Smooth muscle cell (in vitro differentiated cells): ENCODE results near the gene EIF4G2. TPM values are rescaled to one million over a fixed set of nuclear protein-coding genes. Genes with fewer than 3 reads are reported as not detected.
A peak's percentile ranks its signal among the peaks of the same experiment; 100 is the strongest.

ENCODE experiments used
- DNase-seq: peaks from one replicate; lab custom pipeline; 2025; ENCODE audit not compliant: unreplicated experiment; lab: John Stamatoyannopoulos, UW
- H2AFZ ChIP-seq: fragments of 200-600 bp; sonication (generic); 2 replicates; pipeline ENCODE4 v1.6.0; 2016; ENCODE audit warnings: antibody characterized with exemption, low read depth, mild to moderate bottlenecking
- H3F3A ChIP-seq: fragments of 200-600 bp; sonication (generic); 2 replicates; pipeline ENCODE4 v1.6.0; 2017; ENCODE audit warnings: antibody characterized with exemption, low read depth
- H3K27ac ChIP-seq: fragments of 200-600 bp; sonication (generic); 2 replicates; pipeline ENCODE4 v1.5.1; 2016; ENCODE audit warnings: low read depth, mild to moderate bottlenecking
- H3K27me3 ChIP-seq: fragments of 200-600 bp; sonication (generic); 2 replicates; pipeline ENCODE4 v1.6.1; 2016; ENCODE audit warnings: low read depth, mild to moderate bottlenecking
- H3K36me3 ChIP-seq: fragments of 200-600 bp; sonication (generic); 2 replicates; pipeline ENCODE4 v1.5.1; 2016; ENCODE audit warnings: low read depth
- H3K4me1 ChIP-seq: fragments of 200-600 bp; sonication (generic); 2 replicates; pipeline ENCODE4 v1.5.1; 2016; ENCODE audit warnings: low read depth
- H3K4me2 ChIP-seq: fragments of 200-600 bp; sonication (generic); 2 replicates; pipeline ENCODE4 v1.6.0; 2016; ENCODE audit warnings: mild to moderate bottlenecking
- H3K4me3 ChIP-seq: fragments of 200-600 bp; sonication (generic); 2 replicates; pipeline ENCODE4 v1.5.1; 2016; ENCODE audit warnings: mild to moderate bottlenecking
- H3K79me2 ChIP-seq: fragments of 200-600 bp; sonication (generic); 2 replicates; pipeline ENCODE4 v1.6.0; 2016; ENCODE audit warnings: low read depth, mild to moderate bottlenecking
- H3K9ac ChIP-seq: fragments of 200-600 bp; sonication (generic); 2 replicates; pipeline ENCODE4 v1.6.0; 2016; ENCODE audit warnings: low read depth
- H3K9me3 ChIP-seq: fragments of 200-600 bp; sonication (generic); replicated peaks from 2 replicates; pipeline ENCODE4 v1.5.1; 2016; ENCODE audit warnings: low read depth
- H4K20me1 ChIP-seq: fragments of 200-600 bp; sonication (generic); 2 replicates; pipeline ENCODE4 v1.6.0; 2016; ENCODE audit warnings: low read depth
- WGBS: methylation state at CpG from one replicate; pipeline ENCODE4 v1.1.7; 2016; ENCODE audit warnings: low lambda C conversion rate; 5-methylcytosine and 5-hydroxymethylcytosine counted together
- polyA plus RNA-seq: library from polyadenylated mRNA; unstranded; fragments of >200 nt; fragmentation: Nextera tagmentation; extraction: Ambion mirVana; gene quantifications from 2 replicates; pipeline ENCODE4 v1.2.1, GENCODE V29; 2016
- total RNA-seq: library from RNA; depleted of rRNA; stranded (reverse); fragments of >200 nt; gene quantifications from 2 replicates; pipeline ENCODE4 v1.2.3, GENCODE V29; 2014
- TF ChIP-seq, protein P1 (sequence below): fragments of 200-600 bp; sonication (generic); IDR thresholded peaks from 2 replicates; pipeline ENCODE4 v1.5.1; 2017; ENCODE audit warnings: borderline replicate concordance, mild to moderate bottlenecking, antibody characterized with exemption; ENCODE audit not compliant: insufficient read depth, poor library complexity, severe bottlenecking

EIF4G2 gene
- total and polyA plus RNA-seq, 2 experiments from 2014 or later, result 666 to 1,014 TPM

DNA sequence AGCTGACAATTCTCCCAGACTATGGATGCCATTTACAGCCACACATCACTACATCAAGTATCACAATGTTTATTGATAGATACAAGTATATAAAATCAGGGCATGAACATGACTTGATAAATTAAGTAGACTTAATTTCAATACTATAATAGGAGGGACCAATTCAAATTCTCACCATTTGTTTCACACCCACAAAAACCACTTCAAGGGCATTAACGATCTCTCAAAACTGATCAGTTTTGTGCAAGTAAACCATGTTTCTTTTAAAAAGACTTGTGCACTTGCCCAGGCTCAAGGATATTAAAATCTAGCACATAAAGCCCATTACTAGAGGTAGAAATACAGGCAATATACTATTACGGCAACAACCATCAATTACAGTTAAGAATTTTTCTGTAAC is 11.7 kb downstream of the EIF4G2 start:
- TF ChIP-seq, protein P1, sequence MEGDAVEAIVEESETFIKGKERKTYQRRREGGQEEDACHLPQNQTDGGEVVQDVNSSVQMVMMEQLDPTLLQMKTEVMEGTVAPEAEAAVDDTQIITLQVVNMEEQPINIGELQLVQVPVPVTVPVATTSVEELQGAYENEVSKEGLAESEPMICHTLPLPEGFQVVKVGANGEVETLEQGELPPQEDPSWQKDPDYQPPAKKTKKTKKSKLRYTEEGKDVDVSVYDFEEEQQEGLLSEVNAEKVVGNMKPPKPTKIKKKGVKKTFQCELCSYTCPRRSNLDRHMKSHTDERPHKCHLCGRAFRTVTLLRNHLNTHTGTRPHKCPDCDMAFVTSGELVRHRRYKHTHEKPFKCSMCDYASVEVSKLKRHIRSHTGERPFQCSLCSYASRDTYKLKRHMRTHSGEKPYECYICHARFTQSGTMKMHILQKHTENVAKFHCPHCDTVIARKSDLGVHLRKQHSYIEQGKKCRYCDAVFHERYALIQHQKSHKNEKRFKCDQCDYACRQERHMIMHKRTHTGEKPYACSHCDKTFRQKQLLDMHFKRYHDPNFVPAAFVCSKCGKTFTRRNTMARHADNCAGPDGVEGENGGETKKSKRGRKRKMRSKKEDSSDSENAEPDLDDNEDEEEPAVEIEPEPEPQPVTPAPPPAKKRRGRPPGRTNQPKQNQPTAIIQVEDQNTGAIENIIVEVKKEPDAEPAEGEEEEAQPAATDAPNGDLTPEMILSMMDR, result no peak
- H3K36me3 ChIP-seq, result peaks cover 53% of the 10 kb centered on the region

GRCh38 chr11:10796191-10796590 is 12.5 kb downstream of the EIF4G2 start:
- TF ChIP-seq, protein P1, result no peak
- H3F3A ChIP-seq, result peaks cover 67% of the 10 kb centered on the region
- peaks cover 55% of the 10 kb centered on the region for H4K20me1 ChIP-seq
- WGBS, result 84% methylated on average over 2 of the region's 2 CpGs
- no peak for DNase-seq
- H3K9ac ChIP-seq, result no peak overlapping the region
- H3K27ac ChIP-seq, result peak overlapping the region; percentile 0
- H3K79me2 ChIP-seq, result peaks cover 13% of the 10 kb centered on the region
- no peaks in the 10 kb centered on the region for H3K4me1 ChIP-seq
- no peak overlapping the region for H3K4me2 ChIP-seq
- no peaks in the 10 kb centered on the region for H3K27me3 ChIP-seq
- H3K9me3 ChIP-seq, result no peaks in the 10 kb centered on the region
- H3K4me3 ChIP-seq, result no peak overlapping the region
- H2AFZ ChIP-seq, result no peak overlapping the region
- peaks cover 48% of the 10 kb centered on the region for H3K36me3 ChIP-seq

More for the DNA sequence above, 11.7 kb downstream of the EIF4G2 start:
- Histone ChIP-seq H3F3A (peaks cover 76% of the 10 kb centered on the region), H2AFZ (no peak overlapping the region), H3K79me2 (peaks cover 14% of the 10 kb centered on the region), H4K20me1 (peaks cover 63% of the 10 kb centered on the region), H3K4me3 (no peak overlapping the region), H3K9me3 (no peaks in the 10 kb centered on the region), H3K27me3 (no peaks in the 10 kb centered on the region), H3K4me2 (no peak overlapping the region), H3K9ac (no peak overlapping the region), H3K27ac (peak overlapping the region; percentile 0), H3K4me1 (no peaks in the 10 kb centered on the region)
- DNase-seq, result no peak
- 100% methylated on average over 2 of the region's 2 CpGs for WGBS

DNA sequence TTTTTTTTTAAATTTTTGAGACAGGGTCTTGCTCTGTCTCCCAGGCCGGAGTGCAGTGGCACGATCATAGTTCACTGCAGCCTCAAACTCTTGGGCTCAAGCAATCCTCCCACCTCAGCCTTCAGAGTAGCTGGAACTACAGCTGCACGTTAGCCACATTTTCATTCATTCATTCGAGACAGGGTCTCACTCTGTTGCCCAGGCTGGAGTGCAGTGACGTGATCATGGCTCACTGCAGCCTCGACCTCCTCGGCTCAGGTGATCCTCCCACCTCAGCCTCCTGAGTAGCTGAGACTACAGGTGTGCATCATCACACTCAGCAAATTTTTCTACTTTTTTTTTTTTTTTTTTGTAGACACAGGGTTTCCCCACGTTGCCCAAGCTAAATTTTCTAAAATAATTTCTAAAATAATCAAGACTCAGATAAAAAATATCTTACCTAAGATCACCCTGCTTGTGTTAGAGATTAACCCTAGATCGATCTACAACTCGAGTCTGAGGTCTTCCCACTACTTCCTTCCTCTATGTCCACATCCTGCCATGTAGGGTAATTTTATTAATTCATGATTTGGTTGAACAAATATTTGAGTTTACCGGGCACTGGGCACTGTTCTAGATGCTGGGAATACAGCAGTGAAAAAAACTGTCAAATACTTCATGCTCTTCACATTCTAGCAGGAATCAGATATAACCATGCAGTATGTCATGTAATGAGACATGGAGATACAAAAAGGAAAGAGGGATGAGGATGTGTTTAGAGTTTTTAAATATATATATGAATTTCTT is 15.1 kb downstream of the EIF4G2 start:
- no peaks in the 10 kb centered on the region for H3K79me2 ChIP-seq
- no peaks in the 10 kb centered on the region for H3K27me3 ChIP-seq
- no peaks in the 10 kb centered on the region for H3K9me3 ChIP-seq
- H3F3A ChIP-seq, result peaks cover 42% of the 10 kb centered on the region
- whole genome bisulfite sequencing, result 86% methylated on average over 11 of the region's 11 CpGs
- no peak for DNase-seq
- no peak overlapping the region for H3K9ac ChIP-seq
- no peak overlapping the region for H2AFZ ChIP-seq
- H3K27ac ChIP-seq, result no peak overlapping the region
- H3K4me3 ChIP-seq, result no peak overlapping the region
- H4K20me1 ChIP-seq, result peaks cover 30% of the 10 kb centered on the region
- no peaks in the 10 kb centered on the region for H3K4me1 ChIP-seq
- H3K4me2 ChIP-seq, result no peak overlapping the region
- TF ChIP-seq, protein P1, result no peak
- peaks cover 23% of the 10 kb centered on the region for H3K36me3 ChIP-seq
